HG03039 (cell line): ENCODE measurements around the gene GFER.

ENCODE experiments used
- ATAC-seq: cut with Tn5 transposase; IDR thresholded peaks from one replicate; pipeline ENCODE4 v1.9.1; 2021; ENCODE audit warnings: mild to moderate bottlenecking, moderate library complexity; ENCODE audit not compliant: unreplicated experiment

Gene GFER

GRCh38 chr16:1974157-1975070 lies 9.6 kb upstream of the GFER start:
- ATAC-seq, result no peak

DNA sequence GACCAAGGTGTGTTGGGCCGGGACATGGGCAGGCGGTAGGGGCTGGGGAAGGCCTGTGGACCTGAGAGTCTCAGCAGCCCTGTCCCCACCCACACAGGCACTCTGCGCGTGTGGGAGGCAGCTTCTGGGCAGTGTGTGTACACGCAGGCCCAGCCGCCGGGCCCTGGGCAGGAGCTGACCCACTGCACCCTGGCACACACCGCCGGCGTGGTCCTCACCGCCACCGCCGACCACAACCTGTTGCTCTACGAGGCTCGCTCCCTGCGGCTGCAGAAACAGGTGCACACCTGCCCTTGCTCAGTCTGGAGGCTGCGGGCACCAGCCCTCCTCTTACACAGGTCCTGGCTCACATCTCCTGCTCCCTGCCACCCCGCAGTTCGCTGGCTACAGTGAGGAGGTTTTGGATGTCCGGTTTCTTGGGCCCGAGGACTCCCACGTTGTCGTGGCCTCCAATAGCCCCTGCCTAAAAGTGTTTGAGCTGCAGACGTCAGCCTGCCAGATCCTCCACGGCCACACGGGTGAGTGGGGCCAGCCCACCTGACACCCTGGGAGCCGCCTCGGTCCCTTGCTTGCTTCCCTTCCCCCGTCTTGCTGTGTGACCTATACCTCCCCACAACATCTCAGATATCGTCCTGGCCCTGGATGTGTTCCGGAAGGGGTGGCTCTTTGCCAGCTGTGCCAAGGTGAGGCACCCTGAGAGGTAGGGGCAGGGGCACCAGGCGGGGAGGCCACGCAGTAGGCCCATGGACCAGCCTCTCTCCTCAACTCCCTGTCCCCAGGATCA lies 8.4 kb upstream of the GFER start:
- no peak for ATAC-seq

DNA sequence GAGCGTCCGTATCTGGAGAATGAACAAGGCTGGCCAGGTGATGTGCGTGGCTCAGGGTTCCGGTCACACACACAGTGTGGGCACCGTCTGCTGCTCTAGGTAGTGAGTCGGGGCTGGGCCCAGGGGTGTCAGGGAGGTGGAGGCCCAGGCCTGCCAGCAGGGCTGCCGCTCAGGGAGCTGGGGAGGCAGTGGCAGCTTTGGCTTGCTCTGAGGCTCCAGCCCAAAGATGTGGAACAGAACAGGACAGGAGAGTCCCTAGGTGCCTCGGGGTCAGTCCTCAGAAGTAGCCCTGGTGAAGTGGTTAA lies 7.8 kb upstream of the GFER start:
- ATAC-seq, result no peak

DNA sequence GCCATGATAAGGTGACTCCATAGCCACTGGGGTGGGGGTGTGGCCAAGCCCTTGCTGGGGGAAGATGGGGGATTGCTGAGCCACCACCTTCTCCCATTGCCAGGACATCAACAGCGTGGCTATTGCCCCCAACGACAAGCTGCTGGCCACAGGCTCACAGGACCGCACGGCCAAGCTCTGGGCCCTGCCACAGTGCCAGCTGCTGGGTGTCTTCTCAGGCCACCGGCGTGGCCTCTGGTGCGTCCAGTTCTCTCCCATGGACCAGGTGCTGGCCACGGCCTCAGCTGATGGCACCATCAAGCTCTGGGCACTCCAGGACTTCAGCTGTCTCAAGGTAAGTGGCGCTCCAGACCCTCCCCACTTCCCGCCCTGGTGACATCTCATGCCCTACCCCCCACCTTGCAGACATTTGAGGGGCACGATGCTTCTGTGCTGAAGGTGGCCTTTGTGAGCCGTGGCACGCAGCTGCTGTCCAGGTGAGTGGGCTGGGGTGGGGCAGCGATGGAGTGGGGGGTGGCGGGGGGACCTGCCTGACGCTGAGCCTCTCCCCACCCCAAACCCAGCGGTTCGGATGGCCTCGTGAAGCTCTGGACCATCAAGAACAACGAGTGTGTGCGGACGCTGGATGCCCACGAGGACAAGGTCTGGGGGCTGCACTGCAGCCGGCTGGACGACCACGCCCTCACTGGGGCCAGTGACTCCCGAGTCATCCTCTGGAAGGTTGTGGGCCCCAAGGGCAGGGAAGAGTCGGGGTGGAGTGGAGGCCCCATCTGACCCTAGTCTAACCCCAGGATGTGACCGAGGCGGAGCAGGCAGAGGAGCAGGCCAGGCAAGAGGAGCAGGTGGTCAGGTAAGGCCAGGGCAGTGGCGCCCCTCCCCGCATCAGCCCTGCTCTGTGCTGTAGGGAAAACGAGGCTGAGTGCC lies 6.8 kb upstream of the GFER start:
- no peak for ATAC-seq

DNA sequence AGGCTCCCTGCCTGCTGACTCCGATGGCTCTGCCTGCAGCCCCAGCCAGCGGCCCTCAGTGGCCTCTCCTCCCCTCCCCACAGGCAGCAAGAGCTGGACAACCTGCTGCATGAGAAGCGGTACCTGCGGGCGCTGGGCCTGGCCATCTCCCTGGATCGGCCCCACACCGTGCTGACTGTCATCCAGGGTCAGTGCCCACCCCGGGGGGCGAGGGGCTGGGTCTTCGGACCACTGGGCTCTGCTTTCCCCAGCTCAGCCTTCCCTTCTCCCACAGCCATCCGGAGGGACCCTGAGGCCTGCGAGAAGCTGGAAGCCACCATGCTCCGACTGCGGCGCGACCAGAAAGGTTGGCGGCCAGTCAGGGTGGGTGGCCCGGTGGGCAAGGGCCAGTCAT lies 6.1 kb upstream of the GFER start:
- no peak for ATAC-seq

DNA sequence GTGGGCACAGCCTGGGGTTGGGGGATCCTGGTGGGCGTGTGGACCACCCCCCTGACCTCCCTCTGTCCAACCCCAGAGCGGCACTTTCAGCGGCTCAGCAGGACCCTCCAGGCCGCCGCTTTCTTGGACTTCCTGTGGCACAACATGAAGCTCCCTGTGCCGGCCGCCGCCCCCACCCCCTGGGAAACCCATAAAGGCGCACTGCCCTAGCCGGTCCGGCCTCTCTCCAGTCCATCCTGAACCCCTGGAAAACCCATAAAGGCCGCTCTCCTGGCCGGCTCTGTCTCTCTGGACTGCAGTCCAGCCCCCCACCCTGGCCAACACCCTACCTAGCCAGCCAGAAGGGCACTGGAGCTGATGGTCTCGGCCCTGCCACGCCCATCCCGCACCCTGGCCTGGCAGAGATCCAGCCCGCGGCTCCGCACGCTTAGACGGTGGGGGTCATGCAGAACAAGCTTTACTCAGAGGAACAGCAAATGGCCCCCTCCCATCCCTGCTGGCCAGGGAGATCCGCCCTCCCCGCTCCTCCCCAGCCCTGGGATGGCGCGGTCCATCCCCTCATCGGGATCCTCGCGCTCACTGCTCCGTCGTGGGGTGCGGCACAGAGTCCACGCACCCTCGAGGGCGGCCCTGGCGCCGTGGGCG lies 5.4 kb upstream of the GFER start:
- ATAC-seq, result no peak

DNA sequence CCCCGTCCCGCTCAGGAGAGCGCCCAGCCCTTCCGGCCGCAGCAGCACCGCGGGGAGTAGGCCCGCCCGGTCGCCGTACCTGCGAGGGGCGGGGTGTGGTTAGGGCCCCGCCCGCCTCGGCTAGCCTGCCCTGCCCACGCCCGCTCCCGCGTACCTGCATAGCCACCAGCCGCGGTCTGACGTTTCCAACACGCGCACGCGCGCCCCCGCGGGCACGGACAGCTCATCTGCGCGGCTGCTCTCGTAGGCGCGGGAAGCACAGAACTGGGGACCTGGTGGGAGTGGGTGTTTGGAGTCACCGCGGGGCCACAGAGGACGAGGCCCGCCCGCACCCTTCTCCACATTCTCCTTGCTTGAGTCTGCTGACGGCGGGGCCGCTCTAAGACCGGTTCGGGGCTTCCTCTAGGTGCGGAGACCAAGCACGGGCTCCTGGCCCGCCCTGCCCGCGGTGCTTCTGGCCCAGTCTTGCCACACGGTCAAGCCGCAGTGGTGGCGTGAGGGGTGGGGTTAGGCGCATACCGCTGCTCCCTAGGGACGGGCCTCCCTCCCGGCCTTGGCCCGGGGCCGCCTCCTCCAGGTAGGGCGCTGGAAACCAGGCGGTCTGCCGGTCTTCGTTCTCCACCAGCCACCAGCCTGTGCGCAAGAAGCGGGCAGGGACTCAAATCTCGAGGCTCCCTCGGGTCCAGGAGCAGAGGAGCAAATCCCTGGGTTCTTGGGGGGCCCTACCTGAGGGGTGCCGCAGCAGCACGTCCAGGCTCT lies 4.5 kb upstream of the GFER start:
- ATAC-seq, result no peak

- no peak for ATAC-seq
Measured at GRCh38 chr16:1980030-1980769, 3.8 kb upstream of the GFER start.

DNA sequence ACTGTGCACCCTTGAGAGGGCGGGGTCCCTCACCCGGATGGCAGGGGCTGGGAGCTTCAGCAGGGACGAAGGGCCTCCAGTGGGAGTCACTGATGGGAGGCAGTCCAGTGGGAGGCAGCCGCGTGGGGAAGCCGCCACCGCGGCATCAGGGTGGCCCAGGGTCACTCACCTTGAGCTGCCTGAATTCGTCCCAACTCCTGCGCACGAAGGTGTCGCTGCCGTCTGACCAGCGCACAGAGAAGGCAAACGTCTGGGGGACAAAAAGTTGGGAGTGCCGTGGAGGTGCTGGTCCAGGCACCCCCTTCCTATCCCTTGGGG lies 3.3 kb upstream of the GFER start:
- ATAC-seq, result no peak

- no peak for ATAC-seq
Measured at GRCh38 chr16:1981398-1981836, 2.6 kb upstream of the GFER start, which contains the start of gene NOXO1. Gene NOXO1, minus strand, starts transcription at chr16:1981469. Its CDS starts 290 bp downstream, at chr16:1981179.

DNA sequence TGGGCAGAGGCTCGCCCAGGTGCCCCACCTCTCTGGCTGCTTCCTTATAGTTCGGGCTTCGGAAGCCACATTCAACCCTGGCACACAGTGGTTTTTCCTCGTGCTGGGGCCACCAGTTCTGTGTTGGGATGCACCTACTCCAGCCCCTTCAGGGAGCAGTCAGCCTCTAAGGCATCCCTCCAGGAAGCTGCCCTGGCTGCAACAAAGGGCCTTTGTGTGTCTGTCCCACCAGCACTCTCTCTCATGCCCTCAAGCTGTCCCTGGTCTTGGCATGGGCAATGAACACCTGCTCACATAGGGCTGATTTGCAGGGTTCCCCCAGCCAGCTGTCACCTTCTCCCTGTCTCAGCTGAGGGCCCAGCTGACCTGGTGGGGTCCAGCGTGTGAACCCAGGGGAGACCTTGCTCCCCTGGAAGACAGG lies 2.0 kb upstream of the GFER start:
- no peak for ATAC-seq

DNA sequence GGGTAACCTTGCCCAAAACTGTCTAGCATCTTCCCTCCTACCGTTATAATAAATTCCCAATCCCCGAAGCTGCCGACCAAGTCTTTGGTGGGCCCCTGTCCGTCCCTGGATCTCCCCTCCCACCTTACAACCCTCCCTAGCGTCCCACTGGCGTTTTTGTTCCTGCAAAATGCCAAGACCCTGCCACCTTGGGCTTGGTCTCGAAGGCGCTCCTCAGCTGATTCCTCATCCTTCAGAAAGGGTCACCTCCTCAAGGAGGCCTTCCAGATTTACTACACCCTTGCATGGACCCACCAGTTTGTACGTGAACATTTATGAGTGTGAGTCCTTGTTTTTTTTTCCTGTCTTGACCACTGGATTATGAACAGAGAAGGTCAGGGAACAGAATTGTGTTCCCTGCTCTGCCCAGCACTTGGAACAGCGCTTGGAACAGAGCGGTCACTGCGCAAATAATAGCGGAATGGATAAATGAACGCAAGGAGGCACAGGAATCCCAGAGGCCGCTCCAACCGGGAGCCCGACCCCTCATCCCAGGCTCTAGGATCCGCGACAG lies 926 bp upstream of the GFER start:
- ATAC-seq, result no peak

GRCh38 chr16:1984347-1985225 lies 593 bp downstream of the GFER start:
- no peak for ATAC-seq

DNA sequence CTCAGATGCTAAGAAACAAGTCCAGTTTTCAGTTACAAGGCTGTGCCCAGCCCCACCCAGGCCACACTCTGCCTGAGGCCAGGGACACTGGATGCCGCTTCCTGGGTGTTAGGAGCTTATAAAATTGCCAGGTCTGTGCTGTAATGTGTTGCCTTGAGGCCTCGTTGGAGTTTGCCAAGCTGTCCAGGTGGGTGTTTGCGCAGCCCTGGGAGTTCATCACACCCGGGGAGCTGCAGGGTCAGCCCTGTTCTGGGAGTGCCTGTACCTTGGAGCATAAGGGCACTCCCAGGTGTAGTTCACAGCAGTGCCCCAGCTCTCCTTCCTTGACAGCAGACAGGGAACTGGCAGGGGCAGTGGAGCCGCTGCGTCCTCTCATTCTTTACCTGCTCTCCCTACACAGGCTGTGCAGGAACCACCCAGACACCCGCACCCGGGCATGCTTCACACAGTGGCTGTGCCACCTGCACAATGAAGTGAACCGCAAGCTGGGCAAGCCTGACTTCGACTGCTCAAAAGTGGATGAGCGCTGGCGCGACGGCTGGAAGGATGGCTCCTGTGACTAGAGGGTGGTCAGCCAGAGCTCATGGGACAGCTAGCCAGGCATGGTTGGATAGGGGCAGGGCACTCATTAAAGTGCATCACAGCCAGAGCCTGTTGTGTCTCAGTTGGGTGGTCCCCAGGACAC lies 1.6 kb downstream of the GFER start:
- ATAC-seq, result no peak

GRCh38 chr16:1987198-1987597 lies 3.2 kb downstream of the GFER start:
- ATAC-seq, result no peak

DNA sequence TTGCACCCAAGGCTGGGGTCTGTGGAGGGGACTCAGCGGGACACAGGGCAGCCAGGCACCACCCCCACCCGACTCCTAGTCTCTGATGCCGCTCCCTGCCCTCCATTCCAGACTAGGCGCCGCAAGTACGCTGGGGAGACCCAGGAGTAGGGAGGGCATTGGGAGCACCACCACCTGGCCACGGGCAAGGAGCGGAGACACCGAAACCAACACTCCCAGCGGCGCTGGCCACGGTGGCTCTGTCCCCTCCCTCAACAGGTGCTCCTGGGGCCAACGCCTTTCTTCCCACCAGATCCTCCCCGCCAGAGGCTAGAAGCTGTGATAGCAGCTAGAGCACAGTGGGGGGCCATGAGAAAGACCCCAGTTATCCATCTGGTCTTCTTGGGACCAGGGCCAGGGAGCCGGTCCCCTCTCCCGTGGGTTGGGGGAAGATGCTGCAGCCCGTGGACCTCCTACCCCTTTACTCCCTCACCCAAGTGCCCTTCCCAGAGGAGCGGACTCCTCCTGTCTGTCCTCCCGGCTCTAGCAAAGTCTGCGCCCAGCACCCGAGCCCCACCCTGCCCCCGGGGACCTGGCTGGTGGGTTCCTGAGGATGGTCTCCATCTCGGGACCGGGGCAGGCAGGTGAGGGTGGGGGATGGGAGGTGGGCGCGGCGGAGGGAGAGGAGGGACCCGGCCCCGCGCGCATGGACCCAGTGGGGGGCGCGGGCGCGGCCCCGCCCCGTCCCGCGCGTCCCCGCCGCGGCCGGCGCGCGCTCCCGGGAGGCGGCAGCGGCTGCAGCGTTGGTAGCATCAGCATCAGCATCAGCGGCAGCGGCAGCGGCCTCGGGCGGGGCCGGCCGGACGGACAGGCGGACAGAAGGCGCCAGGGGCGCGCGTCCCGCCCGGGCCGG lies 5.5 kb downstream of the GFER start, which contains the start of gene SYNGR3:
Gene SYNGR3 (plus strand): TSS at position 762 of the 892 bp plus-strand sequence. CDS start 133 bp downstream, outside the sequence.
- no peak for ATAC-seq

DNA sequence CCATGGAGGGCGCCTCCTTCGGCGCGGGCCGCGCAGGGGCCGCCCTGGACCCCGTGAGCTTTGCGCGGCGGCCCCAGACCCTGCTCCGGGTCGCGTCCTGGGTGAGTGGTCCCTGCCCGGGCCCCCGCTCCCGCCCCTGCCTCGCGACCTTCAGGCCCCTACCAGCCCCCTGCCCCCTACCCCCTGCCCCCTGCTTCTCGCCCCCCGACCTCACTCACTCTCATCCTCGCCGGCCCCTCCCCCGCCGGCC lies 6.0 kb downstream of the GFER start:
- no peak for ATAC-seq
